Neural progenitor cell (in vitro differentiated cells): Measurements from ENCODE around the gene NRCAM.

Experiments used
- EZH2 ChIP-seq: fragments of 200-600 bp; sonication (generic); IDR thresholded peaks from 2 replicates; pipeline ENCODE4 v1.6.1; 2017; ENCODE audit warnings: antibody characterized with exemption, mild to moderate bottlenecking, moderate library complexity
- EZH2phosphoT487 ChIP-seq: fragments of 200-600 bp; sonication (generic); IDR thresholded peaks from 2 replicates; pipeline ENCODE4 v1.6.1; 2017; ENCODE audit warnings: antibody characterized with exemption
- TF ChIP-seq, protein P1 (sequence below): fragments of 200-600 bp; sonication (generic); IDR thresholded peaks from 2 replicates; pipeline ENCODE4 v1.5.1; 2017; ENCODE audit warnings: antibody characterized with exemption, mild to moderate bottlenecking

DNA sequence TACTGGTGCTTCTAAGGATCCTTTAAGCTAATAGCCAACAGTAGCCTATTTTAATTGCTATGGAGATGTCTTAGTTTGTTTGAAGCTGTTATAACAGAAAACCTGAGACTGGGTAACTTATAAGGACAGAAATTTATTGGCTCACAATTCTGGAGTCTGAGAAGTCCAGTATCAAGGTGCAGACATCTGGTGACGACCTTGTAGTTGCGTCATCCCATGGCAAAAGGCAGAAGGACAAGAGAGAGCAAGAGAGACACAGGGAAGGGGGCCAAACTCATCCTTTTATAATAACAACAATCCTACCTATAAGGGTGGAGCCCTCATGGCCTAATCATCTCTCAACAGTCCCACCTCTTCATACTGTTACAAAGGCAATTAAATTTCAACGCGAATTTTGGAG is 39.1 kb downstream of the NRCAM start:
- TF ChIP-seq EZH2 (no peak), EZH2phosphoT487 (no peak)
- TF ChIP-seq, protein P1, sequence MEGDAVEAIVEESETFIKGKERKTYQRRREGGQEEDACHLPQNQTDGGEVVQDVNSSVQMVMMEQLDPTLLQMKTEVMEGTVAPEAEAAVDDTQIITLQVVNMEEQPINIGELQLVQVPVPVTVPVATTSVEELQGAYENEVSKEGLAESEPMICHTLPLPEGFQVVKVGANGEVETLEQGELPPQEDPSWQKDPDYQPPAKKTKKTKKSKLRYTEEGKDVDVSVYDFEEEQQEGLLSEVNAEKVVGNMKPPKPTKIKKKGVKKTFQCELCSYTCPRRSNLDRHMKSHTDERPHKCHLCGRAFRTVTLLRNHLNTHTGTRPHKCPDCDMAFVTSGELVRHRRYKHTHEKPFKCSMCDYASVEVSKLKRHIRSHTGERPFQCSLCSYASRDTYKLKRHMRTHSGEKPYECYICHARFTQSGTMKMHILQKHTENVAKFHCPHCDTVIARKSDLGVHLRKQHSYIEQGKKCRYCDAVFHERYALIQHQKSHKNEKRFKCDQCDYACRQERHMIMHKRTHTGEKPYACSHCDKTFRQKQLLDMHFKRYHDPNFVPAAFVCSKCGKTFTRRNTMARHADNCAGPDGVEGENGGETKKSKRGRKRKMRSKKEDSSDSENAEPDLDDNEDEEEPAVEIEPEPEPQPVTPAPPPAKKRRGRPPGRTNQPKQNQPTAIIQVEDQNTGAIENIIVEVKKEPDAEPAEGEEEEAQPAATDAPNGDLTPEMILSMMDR = no peak
